HG03520 (cell line): ENCODE results near the gene TOR4A.
"Not testable (repeated sequence)": the region's sequence is repeated elsewhere in the genome, so short reads cannot be mapped to it uniquely, and the experiment has no call there.

Source experiments
- ATAC-seq: cut with Tn5 transposase; IDR thresholded peaks from one replicate; pipeline ENCODE4 v1.9.1; 2021; ENCODE audit warnings: mild to moderate bottlenecking, moderate library complexity; ENCODE audit not compliant: unreplicated experiment

TOR4A gene

GRCh38 chr9:137251490-137252268 lies 25.8 kb upstream of the TOR4A start:
- ATAC-seq, result no peak

GRCh38 chr9:137252555-137253506 lies 24.7 kb upstream of the TOR4A start:
- ATAC-seq, result no peak

GRCh38 chr9:137253717-137254623 lies 23.6 kb upstream of the TOR4A start:
- no peak for ATAC-seq

DNA sequence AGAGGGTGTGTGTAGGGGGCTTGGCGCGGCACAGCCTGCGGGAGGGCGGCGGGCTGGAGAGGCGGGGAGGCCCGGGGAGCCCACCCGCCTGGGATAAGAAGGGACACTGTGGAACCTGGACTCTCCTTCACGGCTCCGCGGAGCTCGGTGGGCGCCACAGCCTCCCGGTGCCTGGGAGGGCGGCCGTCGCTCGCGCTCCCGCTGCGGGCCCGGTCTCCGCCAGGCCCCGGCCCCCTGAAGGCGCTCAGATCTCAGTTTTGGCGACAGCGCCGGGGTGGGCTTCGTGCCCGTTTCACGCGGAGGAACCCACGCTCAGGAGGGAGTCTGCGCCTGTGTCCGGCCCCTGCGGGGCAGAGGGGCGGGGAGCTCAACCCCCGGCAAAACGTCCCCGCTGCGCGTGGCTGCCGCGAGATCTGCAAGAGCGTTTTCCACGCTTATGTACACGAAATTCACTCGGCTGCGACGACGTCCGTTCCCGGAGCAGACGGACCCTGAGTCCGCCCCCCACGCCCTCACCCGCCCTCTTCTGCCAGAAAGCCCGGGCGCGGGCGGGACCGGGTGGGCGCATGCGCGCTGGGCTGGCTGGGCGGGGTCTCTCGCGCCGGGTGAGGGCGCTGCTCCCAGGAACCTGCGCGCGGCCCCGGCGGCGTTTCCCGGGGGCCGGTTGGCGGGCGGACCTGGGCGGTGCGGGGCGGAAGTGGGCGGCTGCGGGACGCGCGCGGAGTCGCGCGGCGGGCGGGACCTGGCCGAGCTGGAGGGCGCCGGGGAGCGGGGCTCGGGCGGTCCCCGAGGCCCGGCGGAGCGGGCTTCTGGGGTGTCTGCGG lies 22.7 kb upstream of the TOR4A start, which contains the start of gene NELFB:
TSS of gene NELFB (plus strand) at position 704 of the 824 bp plus-strand sequence.
- peak; percentile 64 for ATAC-seq

DNA sequence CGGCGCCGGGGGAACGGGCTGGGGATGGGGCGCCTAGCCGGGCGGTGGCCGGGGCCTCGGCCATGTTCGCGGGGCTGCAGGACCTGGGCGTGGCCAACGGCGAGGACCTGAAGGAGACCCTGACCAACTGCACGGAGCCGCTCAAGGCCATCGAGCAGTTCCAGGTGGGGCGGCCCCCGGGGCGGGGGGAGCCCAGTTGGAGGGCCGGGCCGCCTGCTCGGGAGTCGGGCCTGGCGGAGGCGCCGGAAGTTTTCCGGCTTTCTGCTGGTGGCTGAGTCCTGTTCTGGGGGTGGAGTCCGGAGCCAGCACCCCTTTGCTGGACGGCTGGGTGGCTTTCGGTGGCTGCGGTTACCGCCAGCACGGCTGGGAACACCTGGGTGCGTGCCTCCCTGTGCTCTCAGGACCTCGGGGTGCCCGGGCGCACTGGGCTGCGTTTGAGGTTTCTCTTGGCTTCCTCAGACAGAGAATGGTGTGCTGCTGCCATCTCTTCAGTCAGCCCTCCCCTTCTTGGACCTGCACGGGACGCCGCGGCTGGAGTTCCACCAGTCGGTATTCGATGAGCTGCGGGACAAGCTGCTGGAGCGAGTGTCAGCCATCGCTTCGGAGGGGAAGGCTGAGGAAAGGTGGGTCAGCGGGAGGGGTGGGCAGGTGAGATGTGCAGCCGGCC lies 21.9 kb upstream of the TOR4A start:
- no peak for ATAC-seq

GRCh38 chr9:137256362-137256761 lies 21.2 kb upstream of the TOR4A start:
- ATAC-seq, result no peak

DNA sequence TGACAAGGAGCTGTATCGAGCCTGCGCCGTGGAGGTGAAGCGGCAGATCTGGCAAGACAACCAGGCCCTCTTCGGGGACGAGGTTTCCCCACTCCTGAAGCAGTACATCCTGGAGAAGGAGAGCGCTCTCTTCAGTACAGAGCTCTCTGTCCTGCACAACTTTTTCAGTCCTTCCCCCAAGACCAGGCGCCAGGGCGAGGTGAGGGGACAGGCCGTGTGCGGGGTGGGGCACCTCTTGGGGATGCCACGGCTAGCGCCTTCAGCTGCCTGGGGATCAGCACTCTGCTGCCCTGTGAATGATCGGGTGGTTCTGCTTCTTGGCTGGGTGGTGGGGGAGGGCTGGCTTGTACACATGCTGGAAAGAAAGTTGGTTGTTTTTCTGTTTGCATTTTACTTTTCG lies 20.7 kb upstream of the TOR4A start:
- ATAC-seq, result no peak

GRCh38 chr9:137262173-137262908 lies 15.2 kb upstream of the TOR4A start:
- ATAC-seq, result not testable (repeated sequence)

GRCh38 chr9:137262909-137263285 lies 14.6 kb upstream of the TOR4A start:
- no peak for ATAC-seq

GRCh38 chr9:137263506-137263905 lies 14.0 kb upstream of the TOR4A start:
- no peak for ATAC-seq

GRCh38 chr9:137264067-137264466 lies 13.5 kb upstream of the TOR4A start:
- no peak for ATAC-seq

DNA sequence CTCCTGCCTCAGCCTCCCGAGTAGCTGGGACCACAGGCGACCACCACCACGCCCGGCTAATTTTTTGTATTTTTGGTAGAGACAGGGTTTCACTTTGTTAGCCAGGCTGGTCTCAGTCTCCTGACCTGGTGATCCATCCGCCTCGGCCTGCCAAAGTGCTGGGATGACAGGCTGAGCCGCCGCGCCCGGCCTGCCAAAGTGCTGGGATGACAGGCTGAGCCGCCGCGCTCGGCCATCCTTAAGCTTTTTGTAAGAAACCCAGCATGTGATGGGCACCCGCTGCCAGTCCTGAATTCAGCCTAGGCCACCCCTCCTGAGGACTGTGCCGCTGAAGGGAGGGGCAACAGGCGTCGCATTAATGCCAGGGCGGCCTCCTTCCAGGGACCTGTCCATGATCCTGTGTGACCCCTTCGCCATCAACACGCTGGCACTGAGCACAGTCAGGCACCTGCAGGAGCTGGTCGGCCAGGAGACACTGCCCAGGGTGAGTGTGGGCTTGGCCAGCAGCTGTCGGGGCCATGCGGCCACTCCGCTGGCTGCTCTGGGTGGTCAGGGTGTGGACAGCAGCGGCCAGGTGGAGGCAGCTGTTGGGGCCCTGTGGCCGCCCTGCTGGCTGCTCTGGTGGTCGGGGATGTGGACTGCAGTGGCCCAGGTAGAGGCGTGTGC lies 11.9 kb upstream of the TOR4A start:
- no peak for ATAC-seq

DNA sequence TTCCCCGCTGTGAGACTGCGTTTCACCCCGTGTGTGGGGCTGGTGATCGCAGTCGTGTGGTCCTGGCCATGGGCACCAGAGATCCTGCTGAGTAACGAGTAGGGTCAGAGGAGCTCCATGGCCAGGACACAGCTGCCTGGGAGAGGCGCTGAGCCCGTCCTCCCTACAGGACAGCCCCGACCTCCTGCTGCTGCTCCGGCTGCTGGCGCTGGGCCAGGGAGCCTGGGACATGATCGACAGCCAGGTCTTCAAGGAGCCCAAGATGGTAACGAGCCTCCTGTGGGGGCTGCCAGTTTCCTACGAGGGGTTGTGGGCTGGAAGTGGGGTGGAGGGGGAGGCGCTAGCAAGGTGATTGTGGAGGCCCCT lies 11.4 kb upstream of the TOR4A start:
- ATAC-seq, result no peak

DNA sequence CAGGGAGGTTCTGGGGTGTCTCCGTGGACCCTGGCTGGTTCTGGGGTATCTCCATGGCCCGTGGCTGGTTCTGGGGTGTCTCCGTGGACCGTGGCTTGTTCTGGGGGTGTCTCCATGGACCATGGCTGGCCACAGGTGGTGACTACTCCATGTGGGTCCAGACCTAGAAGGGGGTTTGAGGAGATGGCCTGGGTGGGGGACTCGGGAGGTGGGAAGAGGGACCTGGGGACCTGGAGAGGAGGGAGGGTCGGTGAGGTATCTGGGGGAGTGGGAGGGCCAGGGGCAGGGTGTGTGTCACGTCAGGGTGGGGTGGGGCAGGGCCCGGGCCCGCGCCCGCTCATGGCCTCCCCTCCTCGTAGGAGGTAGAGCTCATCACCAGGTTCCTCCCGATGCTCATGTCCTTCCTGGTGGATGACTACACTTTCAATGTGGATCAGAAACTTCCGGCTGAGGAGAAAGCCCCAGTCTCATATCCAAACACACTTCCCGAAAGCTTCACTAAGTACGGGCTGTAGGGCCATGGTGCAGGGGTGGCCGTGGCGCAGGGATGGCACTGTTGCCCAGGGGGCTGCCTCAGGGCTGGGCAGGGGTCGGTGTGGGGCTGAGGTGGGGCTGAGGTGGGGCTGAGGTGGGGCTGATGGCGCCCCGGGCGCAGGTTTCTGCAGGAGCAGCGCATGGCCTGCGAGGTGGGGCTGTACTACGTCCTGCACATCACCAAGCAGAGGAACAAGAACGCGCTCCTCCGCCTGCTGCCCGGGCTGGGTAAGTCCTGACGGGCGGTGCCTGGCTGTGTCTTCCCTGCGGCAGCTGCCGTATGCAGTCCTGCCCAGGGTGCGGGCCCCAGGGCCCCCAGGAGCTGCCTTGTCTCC lies 10.7 kb upstream of the TOR4A start:
- no peak for ATAC-seq

DNA sequence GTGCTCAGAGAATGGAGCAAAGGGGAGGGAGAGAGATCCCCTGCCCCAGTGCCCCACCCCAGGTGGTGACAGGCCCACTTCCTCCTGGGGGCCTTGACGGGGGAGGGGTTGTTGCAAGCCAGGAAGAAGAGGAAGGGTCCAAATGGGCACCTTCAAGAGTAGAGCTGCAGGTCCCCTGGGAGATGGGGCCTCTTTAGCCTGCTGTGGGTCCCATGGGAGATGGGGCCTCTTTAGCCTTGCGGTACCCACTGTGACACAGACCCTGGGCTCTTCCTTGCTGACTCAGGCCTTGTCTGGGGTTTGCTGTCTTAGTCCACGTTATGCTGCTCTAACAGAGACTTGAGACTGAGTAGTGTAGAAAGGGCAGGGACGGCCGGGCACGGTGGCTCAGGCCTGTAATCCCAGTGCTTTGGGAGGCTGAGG lies 9.6 kb upstream of the TOR4A start:
- no peak for ATAC-seq

GRCh38 chr9:137268538-137269201 lies 8.9 kb upstream of the TOR4A start:
- ATAC-seq, result no peak
